PFSK-1 (cell line): ENCODE measurements around the gene TMEM150B.

ENCODE experiments used
- FOXP2 ChIP-seq: optimal IDR thresholded peaks from 2 replicates; pipeline ENCODE3; 2011; ENCODE audit warnings: borderline replicate concordance, control low read depth, inconsistent platforms; ENCODE audit not compliant: insufficient read depth; ENCODE audit errors: extremely low read length, extremely low read depth
- POLR2AphosphoS5 ChIP-seq: IDR thresholded peaks from 2 replicates; pipeline ENCODE4 v1.6.1; 2012; ENCODE audit warnings: low read depth, mild to moderate bottlenecking, control low read depth, low read length, moderate library complexity
- REST ChIP-seq, 2 experiments: IDR thresholded peaks; 2 replicates each; pipeline versions ENCODE4 v1.6.1 to v1.8.0; 2011 to 2012; ENCODE audit warnings: low read depth in 2 of 2, low read length in 2 of 2, control low read depth in 1 of 2, inconsistent platforms in 1 of 2, mild to moderate bottlenecking in 1 of 2, moderate library complexity in 1 of 2; ENCODE audit not compliant: insufficient read depth in 1 of 2
- SIN3A ChIP-seq: IDR thresholded peaks from 2 replicates; pipeline ENCODE4 v1.6.1; 2012; ENCODE audit warnings: mild to moderate bottlenecking, low read length, moderate library complexity, borderline replicate concordance; ENCODE audit not compliant: insufficient read depth
- TAF1 ChIP-seq: IDR thresholded peaks from 2 replicates; pipeline ENCODE4 v1.6.1; 2012; ENCODE audit warnings: low read length, control low read depth, borderline replicate concordance; ENCODE audit not compliant: insufficient read depth

DNA sequence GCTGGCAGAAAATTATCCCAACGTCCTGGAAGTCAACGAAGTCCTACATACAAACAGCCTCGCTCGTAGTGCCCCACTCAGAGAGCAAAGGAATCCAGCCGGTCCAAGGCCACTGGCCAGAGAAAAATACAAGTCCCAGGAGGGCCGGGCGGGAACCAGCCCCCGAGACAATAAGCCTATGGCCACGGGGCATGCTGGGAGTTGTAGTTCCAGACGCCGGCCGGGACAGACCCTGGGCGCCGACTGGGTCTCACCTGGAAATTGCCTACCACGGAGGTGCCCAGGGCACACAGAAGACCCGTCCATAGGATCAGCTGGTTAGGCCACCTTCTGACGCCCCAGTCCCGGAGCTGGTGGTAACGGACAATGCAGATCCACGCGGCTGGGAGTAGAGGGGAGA, 5.4 kb downstream of the TMEM150B start:
- TF ChIP-seq TAF1: no peak
- no peak for TF ChIP-seq POLR2AphosphoS5
- TF ChIP-seq REST (IDR thresholded peaks at IDR 0.05; ENCODE audit: insufficient read depth in 1 of 2, low read depth in 2 of 2, low read length in 2 of 2): no peak
- no peak for TF ChIP-seq SIN3A
- TF ChIP-seq FOXP2: no peak
